GM21619 (cell line): ENCODE results near the gene SERPINA3.
"Not testable (repeated sequence)": the region's sequence is repeated elsewhere in the genome, so short reads cannot be mapped to it uniquely, and the experiment has no call there.

Experiments used
- ATAC-seq: cut with Tn5 transposase; IDR thresholded peaks from one replicate; pipeline ENCODE4 v1.9.1; 2021; ENCODE audit not compliant: unreplicated experiment

SERPINA3 gene

DNA sequence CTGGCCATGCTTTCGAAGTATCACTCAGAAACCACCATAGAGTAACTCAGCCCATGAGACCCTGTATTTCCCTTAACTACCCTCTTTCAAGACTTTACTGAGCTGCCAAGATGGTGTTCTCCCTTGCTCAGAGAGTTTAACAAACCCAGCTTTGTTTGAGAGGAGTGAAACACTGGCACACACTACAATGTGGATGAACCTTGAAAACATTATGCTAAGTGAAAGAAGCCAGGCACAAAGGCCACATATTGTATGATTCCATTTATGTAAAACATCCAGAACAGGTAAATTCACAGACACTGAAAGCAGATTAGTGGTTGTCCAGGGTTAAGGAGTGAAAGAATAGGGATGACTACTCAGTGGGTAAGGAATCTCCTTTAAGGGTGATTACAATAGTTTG is 18.9 kb downstream of the SERPINA3 start:
- ATAC-seq: no peak

DNA sequence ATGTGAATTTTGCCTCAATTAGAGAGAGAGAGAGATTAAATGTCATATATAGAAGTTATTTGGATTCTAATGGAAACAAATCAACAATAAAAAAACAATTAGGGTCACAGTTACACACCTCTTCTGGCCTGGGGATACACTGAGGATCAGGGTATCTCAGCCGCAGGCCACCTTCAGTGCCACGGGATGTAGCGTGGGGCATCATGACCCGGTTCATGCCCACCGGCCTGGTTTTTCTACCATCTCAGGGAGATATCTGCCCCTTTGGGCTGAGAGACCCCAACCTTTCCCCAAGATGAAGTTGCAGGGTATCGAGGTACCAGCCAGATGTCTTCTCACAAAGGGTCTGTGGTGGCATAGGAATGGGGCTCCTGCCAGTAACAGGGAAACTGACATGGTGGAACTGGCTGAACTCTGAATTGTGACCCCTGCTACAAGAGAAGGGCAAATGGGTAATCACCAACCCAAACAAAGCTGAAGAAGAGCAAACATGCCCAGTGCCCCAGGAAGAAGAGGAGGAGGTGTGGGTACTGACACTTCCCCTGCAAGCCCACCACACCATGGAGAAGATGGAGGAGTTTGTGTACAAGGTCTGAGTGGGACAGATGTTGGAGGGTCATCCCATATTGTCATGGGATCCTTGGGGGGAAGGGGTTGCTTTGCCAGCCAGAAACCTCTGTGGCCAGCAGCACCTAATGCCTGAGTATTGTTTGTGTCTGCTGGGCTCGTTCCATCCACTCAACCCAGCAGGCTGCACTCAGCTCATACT is 19.5 kb downstream of the SERPINA3 start:
- no peak for ATAC-seq

DNA sequence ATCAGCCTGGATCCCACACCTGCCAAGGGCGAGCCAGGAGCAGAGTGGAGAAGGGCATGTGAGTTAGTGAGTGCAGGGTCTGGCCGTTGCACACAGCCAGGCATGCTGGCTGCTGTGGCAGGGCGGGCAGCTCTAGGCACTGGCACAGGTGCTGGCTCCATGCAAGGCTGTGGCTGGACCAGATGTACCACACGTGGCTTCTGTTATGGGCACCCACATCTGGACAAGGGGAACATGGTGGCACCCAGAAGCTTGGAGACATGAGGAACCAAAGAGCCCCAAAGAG is 20.1 kb downstream of the SERPINA3 start:
- no peak for ATAC-seq

DNA sequence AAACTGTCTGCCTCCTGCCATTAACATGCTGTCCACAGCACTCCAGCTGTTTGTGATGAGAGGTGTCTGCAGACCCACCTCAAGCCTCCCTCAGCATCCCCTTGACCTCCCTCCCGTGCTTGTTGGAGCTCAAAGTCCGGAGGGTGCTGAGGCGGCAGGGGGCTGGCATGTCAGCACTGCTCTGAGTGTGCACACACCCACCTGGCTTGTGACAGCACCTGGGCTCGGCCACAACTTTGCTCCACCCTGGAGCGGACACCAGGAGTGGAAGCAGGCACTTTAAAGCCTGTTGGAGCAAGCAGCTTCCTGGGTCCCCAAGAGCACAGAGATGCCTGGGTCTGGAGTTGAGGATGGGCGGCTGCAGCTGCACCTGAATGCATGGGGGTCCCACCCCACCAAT is 20.9 kb downstream of the SERPINA3 start:
- no peak for ATAC-seq

DNA sequence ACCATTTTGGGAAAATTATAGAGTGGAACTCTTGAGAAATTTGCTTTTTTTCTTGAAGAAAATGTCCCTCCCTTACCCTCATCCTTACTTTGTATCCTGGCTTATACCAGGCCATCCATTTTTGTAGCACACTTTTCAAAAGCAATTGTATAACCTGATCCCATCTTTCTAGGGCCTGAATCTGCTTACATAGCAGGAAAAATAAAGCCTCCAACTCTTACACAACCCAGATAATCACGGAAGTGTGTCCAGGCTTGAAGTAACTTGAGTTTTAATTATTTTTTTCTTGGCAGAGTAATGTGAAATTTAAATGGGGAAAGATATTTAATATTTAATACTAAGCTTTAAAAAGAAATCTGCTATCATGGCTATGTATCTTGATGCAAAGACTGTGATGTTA is 23.0 kb downstream of the SERPINA3 start:
- no peak for ATAC-seq

DNA sequence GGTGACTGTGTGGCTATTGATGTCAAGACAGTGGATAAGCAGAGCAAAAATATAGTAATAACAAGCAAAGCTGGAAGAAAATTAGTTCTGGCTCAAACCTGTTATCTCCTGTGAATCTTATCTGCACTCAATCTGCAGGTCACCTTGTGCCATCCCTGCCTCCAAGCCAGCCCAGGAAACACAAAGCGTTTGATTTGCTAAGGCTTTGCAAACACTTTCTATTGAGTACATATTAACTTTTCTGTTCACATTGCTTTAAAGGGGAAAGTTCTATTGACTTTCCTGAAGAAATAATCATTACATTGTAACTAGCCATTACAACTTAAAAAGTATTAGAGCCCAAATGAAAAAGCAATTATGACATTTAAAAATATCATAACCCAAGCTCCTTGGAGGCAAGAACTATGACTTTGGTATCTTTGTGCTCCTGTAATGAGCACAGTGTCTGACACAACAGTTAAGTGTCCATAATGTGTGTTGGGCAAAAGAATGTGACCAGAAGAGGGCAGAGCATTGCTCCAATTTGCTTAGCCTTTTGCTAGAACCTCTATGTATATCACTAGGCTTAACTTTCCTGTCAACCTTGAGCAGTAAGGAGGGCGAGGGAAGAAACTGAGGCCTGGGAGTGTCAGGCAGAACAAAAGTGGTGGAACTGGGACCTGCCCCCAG is 24.7 kb downstream of the SERPINA3 start:
- no peak for ATAC-seq

DNA sequence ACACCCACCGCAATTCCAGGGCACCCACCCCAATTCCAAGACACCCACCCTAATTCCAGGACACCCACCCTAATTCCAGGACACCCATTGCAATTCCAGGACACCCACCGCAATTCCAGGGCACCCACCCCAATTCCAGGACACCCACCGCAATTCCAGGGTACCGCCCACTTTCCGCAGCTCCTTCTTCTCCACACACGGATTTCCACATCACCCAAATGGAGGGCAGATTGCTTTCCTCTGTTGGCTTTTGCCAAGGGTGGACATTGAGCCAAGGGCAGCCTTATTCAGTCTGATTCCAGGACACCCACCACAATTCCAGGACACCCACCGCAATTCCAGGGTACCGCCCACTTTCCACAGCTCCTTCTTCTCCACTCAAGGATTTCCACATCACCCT is 25.6 kb downstream of the SERPINA3 start:
- not testable (repeated sequence) for ATAC-seq

DNA sequence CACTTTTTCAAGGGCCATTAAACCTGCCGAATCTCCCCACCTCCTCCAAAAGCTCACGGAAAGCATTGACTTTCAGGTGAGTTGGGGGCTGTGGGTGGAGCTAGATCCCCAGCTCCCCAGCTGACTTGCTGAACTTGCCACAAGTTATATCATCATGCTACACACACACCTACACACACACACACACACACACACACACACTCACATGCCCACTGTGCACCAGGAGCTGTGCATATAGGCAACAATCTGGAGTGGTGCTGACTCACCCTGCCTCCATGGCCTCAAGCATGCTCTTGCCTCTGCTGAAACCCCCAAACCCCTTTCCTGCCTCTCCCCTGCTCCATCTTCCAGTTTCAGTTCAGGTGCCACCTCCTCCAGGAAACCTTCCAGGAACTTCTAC is 26.1 kb downstream of the SERPINA3 start:
- ATAC-seq: no peak

DNA sequence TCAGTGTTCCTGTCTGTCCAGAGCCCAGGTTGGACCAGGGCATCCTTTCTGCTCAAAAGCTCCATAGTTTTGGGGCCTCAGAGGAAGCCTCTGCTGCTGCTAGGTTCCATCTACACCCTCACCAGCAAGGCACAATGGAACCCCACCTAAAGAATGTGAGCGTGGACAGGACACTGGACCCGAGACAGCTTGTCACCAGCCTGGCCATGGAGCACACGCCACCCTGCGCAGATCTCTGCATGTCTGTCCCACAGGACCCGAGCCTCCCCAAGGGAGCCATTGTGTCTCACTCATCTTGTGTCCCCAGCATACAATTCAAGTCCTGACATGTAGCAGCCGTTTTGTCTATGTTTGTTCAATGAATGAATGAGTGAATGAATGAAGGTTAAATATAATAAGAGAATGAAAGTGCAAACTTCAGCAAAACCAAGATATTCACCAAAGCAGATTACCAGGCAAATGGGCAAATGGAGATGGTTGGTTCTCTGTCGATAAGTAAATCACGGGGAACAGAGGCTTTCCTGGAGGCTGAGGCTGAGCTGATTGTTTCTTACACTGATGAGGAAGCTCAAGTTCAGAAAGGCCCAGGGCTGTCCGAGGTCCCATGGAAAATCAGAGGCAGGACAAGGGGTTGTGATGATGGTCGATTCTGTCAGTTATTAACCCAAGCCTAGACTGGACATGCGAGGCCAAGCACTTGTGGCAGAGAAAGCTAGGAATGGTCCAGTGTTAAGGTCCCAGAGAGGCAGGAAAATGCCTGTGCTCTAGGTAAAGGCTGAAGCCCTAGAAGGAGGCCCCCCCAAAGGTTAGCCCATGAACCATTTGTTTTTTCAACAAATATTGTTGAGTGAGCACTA is 27.0 kb downstream of the SERPINA3 start:
- ATAC-seq: no peak

DNA sequence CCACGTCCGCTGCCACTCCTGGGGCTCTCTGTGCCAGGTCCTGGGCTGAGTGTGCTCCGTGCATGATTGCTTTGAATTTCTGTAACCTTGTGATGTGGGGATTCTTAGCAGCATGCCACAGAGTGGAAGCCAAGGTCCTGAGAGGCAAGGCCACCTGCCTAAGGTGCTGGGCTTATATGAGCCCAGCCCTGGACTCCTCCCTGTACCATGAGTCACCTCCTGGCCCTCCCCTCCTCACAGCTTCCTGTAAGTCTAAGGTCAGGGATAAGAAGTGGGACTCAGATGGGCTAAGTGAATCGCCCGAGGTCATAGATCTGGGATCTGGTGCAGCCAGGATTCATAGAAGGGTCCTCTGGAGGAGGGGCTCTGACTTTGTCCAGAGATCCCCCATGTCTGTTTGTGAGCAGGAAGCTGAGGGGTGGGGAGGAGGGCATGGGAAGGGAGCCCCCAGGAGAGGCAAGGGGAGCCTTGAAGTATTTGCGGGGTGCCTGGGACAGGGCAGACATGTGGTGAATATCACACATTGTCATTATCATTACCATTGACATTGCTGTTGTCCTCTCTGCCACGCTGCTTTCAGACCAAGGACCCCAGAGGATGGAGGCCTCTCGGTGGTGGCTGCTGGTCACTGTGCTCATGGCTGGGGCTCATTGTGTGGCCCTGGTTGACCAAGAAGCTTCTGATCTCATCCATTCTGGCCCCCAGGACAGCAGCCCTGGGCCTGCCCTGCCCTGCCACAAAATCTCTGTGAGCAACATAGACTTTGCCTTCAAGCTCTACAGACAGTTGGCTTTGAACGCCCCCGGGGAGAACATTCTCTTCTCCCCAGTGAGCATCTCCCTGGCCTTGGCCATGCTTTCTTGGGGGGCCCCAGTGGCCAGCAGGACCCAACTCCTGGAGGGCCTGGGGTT is 28.8 kb downstream of the SERPINA3 start:
- no peak for ATAC-seq

DNA sequence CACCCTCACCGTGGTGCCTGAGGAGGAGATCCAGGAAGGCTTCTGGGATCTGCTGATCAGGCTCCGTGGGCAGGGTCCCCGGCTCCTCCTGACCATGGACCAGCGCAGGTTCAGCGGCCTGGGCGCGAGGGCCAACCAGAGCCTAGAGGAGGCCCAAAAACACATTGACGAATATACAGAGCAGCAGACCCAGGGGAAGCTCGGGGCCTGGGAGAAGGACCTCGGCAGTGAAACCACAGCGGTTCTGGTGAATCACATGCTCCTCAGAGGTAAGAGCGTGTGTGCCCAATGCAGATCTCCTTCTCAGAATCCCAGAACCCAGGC is 29.4 kb downstream of the SERPINA3 start:
- ATAC-seq: no peak

DNA sequence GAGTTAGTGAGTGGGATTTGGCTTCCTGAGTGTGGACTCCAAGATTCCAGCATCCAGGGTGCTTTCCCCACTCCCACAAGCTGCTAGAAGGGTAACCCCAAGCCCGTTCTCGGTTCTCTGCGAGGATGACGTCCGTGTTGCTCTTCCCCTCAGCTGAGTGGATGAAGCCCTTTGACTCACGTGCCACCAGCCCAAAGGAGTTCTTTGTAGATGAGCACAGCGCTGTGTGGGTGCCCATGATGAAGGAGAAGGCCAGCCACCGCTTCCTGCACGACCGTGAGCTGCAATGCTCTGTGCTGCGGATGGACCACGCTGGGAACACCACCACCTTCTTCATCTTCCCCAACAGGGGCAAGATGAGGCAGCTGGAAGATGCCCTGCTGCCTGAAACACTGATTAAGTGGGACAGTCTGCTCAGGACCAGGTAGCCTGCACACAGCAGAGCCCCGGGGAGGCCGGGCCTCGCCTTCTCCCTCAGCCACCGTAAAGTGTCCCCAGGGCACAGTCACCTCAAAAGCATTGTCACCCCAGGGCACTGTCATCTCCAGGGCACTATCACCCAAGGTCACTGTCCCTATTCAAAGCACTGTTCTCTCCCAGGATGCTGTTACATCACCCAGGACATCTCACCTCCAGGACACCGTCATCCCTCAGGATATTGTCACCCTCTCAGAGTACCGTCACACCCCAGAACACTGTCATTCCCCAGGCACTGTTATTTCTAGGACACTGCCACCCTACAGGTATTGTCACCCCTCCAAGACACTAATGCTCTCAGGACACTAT is 31.3 kb downstream of the SERPINA3 start:
- ATAC-seq: no peak

DNA sequence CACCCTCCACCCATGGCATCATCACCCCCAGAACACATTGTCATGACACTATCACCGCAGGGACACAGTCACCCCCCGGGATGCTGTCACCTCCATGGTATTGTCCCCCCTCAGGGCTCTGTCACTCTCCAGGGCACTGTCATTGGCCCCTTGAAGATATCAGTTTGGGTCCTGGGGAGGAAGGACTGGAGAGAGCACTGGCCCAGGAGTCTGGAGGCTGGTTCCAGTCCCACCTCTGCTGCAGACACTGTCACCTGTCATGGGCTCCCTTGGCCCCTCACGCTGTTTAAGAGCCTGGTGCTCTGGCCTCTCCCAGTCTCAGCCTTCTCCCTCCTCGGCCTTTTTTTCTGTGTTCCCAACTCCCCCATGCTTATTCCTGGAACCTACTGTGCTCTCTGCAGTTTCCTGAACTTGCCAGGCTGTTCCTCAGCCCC is 31.9 kb downstream of the SERPINA3 start:
- no peak for ATAC-seq

DNA sequence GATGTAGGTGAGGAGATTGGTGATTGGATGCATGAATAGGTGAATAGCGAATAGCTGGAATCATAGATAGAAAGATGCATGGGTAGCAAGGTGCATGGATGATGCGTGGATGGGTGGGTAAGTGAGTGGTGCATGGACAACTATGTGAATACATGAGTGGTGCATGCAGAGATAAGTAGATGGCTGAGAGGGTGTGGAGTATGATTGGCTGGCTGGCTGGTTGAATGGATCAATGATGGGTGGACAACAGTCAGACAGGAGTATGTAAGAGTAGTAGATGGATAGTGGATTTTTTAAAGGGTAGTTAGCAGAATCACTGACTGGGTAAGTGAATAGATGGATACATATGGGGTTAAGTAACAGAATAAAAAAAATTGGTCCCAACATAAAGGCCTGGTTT is 33.9 kb downstream of the SERPINA3 start:
- no peak for ATAC-seq

DNA sequence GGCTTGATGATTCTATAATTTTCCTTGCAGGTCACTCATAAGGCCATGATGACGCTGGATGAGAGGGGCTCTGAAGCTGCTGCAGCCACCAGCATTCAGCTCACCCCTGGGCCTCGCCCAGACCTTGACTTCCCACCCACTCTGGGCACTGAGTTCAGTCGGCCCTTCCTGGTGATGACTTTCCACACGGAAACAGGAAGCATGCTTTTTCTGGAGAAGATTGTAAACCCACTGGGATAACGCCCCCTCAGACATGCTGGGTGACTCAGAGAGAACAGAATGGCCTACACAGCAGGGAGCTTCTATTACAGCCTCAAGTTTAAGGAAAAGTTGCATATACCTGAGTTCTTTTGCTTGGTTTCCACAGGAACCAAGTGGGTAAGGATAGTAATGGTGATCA is 34.3 kb downstream of the SERPINA3 start:
- ATAC-seq: no peak

DNA sequence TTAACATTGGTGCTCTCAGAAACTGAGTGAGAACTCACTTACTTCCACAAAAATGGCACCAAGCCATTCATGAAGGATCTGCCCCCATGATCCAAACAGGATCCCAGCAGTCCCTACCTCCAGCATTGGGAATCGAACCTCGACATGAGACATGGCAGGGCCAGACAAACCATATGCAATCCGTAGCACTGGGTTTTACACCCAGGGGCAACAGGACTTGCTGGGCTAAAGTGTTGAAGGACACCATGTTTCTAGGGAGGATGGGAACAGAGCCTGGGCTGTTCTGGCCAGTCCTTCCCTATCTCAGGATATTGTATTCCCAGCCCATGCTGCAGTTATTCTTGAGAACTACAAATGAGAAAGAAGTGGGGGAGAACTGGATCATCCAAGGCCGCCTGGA is 36.6 kb downstream of the SERPINA3 start:
- ATAC-seq: no peak

DNA sequence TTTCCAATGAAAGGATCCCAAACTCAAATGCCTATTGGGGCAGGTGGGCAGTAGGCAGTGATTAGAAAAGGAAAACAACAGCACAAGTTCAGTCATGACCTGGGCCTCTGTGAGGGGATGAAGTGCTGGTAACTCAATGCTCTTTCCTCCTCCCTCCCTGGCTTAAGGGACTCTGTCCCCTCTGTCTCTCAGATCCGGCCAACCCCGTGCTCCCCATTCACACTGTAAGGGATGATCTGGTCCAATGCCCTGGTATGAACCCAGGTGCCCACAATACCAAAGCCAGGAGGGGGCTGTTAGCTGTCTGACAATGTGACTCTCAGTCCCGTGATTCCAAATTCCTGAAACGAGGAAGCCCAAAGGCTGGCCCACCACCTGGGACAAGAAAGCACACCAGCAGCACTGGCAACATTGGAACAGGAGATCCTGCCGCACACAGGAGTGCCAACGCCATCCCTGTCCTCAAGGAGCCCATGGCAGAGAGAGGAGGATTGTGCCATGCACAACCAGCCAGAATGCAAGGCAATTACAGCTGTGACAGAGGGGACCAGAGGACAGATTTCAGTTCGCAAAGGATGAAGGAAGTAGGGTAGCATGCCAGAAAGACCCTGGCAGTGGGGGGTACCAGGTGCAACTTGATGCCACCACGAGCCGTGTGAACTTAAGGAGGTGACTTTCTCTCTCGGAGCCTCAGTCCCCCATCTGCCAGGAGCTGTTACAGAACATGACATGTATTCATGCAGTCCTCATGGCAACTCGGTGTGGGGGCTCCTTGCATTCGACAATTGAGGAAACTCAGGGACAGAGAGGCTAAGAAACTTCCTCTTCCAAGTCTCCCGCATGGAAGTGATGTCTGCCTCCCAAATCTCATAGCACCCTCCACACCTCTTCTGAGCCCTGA is 37.6 kb downstream of the SERPINA3 start:
- ATAC-seq: no peak

DNA sequence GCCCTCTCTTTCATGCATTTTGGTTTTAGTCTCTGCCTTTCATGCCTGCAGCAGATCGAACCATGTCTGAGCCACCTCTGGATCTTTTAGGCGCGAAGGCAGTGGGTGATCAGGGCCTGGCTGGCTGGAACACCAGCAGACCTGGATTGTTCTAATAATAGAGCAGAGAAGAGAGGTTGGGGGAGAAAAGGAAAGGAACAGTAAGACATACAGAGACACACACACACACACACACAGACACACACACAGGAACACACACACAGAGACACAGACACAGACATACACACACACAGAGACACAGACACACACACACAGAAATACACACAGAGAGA is 38.2 kb downstream of the SERPINA3 start:
- no peak for ATAC-seq
